IPS-18c (cell line): ENCODE data around the gene SNAP29.
"Not testable (repeated sequence)": the region's sequence is repeated elsewhere in the genome, so short reads cannot be mapped to it uniquely, and the experiment has no call there.

Experiments
- H3K4me3 ChIP-seq: 2 replicates; pipeline ENCODE4 v1.7.0; 2013; ENCODE audit warnings: low read depth, mild to moderate bottlenecking, low read length, moderate library complexity; ENCODE audit not compliant: insufficient read depth
- H3K9me3 ChIP-seq: one replicate; pipeline ENCODE4 v1.6.1; 2013; ENCODE audit warnings: mild to moderate bottlenecking, low read length, moderate library complexity; ENCODE audit not compliant: control insufficient read depth, insufficient read depth

The SNAP29 gene

DNA sequence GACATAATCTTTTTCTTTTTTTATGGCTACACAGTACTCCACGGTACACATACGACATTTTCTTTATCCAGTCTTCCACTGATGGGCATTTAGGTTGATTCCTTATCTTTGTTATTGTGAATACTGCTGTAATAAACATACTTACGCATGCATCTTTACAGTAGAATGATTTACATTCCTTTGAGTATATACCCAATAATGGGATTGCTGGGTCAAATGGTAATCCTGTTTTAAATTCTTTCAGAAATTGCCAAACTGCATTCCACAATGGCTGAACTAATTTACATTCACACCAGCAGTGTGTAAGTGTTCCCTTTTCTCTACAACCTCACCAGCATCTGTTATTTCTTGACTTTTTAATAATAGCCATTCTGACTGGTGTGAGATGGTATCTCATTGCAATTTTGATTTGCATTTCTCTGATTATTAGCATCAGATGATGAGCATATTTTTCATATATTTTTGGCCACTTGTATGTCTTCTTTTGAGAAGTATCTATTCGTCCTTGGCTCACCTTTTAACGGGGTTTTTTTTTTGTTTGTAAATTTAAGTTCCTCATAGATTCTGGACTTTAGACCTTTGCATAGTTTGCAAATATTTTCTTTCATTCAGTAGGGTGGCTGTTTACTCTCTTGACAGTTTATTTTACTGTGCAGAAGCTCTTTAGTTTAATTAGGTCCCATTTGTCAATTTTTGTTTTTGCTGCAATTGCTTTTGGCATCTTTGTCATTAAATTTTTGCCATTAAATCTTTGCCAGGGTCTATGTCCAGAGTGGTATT lies 32.2 kb upstream of the SNAP29 start:
- H3K4me3 ChIP-seq, H3K9me3 ChIP-seq: not testable (repeated sequence)

DNA sequence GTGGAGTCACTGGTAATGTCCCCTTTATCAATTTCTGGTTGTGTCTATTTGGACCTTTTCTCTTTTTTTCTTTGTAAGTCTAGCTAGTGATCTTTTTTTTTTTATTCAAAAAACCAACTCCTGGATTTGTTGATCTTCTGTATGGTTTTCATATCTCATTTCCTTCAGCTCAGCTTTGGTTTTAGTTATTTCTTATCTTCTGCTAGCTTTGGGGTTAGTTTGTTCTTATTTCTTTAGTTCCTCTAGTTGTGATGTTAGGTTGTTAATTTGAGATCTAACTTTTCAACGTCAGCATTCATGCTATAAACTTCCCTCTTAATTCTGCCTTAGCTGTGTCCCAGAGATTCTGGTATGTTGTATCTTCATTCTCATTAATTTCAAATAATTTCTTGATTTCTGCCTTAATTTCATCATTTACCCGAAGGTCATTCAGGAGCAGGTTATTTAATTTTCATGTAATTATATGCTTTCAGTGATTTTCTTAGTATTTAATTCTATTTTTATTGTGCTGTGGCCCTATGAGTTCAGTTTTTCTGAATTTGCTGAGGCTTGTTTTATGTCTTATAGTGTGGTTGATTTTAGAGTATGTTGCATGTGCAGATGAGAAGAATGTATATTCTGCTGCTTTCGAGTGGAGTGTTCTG lies 29.2 kb upstream of the SNAP29 start:
- no peaks in the 10 kb centered on the region for H3K9me3 ChIP-seq
- no peak overlapping the region for H3K4me3 ChIP-seq

DNA sequence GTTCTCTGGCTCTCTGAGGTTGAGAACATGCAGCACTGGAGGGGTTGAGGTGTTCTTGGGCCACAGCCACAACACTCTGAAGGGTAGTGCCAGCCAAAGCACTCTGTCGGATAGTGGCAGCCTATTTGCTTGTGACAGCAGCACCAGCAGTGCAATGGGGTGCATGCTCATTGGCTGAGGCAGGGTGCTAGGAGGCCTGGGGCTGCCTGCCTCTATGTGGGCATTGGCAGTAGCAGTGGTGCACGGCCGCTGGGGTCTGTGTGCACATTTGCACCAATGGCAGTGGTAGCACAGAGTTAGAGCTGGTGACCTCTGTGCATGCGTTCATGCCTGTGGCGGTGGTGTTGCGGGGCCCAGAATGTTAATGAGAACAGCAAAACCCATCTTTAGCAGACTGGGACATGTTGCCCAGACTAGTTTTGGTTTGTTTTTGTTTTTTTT lies 25.6 kb upstream of the SNAP29 start:
- Histone ChIP-seq H3K4me3 (no peak overlapping the region), H3K9me3 (no peaks in the 10 kb centered on the region)

DNA sequence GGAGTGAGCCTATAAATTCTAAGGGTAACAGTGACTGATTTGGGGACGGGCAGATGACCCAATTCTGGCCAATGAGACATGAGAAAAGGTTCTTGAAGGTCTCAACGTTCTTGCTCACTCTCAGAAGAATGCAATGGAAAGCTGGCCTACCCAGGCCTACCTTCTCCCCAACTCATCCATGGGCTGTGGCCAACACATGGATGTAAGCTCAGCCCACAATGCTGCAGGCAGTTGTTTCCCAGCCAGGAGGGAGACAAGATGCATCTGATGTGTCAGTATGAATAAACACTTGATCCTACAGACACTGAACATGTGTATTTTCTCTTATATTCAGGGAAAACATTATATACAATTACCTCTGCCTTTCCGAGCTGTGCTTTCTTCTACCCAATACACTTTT lies 24.6 kb upstream of the SNAP29 start:
- no peak overlapping the region for H3K4me3 ChIP-seq
- no peaks in the 10 kb centered on the region for H3K9me3 ChIP-seq

DNA sequence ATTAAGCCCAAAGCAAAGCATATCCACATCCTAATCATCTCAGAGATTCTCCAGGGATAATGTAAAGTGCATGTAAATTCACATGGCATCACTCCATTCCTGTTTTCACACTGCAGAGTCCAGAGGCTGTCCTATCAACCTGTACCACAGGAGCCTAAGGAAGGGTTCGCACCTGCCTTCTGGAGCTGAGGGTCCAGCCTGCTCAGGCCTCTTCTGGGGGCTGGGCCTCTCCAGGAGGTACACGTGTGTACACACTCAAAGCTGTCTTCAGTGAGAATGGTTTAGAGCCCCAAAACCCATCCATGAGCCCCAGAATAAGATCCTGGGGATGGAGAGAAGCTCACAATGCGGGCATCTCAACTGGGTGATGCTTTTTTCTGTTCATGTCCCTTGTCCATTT lies 24.1 kb upstream of the SNAP29 start:
- Histone ChIP-seq H3K9me3 (no peaks in the 10 kb centered on the region), H3K4me3 (no peak overlapping the region)

DNA sequence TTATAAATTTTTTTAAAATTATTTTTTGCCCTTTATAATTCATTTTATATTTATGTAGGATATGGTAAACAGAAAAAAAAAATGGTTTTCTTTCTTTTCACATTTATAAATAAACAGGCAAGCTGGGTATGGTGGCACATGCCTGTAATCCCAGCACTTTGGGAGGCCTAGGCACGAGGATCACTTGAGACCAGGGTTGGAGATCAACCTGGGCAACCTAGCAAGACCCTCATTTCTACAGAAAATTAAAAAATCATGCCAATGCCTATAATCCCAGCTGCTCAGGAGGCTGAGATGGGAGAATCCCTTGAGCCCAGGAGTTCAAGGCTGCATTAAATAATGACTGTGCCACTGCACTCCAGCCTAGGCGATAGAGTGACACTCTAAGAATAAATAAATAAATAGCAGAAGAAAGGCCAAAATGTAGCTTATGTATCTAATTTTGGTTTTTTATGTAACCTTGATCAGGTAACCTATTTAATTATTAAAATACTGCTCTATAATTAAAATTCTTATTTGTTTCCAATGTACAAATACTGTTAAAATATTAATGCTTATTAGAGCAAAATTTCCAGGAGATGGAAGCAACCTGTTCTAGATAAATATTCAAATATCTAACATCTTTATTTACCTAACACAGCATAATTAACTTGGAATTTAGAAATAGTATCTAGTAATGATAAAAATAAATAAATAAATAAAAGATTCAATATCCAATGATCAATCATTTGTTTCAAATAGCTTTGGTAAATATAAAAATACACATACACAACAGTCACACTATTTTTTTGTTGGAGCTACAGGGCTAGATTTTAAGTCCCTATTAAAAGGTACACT lies 21.6 kb upstream of the SNAP29 start:
- Histone ChIP-seq H3K4me3 (no peak overlapping the region), H3K9me3 (no peaks in the 10 kb centered on the region)

DNA sequence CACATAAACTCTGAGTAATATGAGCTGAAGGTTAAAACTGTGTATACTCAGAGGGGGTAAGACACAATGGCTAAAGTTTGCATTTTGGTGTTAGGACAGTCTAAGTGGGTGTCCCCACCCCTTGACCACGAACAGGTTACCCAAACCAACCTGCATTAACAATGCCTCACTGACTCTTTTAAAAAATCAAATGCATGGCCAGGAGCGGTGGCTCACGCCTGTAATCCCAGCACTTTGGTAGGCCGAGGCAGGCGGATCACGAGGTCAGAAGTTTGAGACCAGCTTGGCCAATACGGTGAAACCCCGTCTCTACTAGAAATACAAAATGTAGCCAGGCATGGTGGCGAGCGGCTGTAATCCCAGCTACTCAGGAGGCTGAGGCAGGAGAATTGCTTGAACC lies 19.5 kb upstream of the SNAP29 start:
- H3K4me3 ChIP-seq = not testable (repeated sequence)

DNA sequence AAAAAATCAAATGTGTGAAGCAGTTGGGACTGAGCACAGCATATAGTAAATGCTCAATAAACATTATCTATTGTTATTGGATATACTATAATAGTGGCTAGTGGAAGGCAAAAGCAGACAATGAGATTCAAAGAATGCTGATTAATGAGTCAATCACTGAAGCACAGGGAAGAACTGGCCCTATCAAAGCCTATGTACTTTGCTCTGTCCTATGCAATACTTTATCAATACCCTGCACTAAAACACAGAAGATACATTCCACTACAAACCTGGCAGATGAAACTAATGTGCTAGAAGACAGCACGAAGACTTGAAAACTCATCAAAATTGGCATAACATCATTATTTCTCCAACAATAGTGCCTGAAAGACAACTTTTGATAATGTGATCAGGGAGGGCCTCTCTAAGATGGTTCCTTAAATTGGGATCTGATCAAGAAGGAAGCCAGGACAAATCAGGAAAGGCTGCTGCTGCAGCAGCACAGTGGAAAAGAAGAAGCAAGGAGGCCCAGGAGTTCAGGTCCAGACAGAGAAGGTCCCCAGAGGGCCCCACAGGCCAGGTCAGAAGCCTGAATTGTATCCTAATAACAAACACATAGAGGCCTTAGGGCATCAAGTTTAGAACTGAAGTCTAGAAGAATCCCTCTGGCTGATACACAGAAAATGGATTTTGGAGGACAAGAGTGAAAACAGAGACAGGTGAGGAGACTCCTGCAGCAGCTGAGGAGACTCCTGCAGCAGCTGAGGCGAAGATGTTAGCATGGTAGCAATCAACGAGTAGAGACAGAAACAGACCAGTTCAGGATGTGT lies 18.8 kb upstream of the SNAP29 start:
- no peak overlapping the region for H3K4me3 ChIP-seq
- H3K9me3 ChIP-seq = no peaks in the 10 kb centered on the region

More for the DNA sequence above, 19.5 kb upstream of the SNAP29 start:
- H3K9me3 ChIP-seq = not testable (repeated sequence)

DNA sequence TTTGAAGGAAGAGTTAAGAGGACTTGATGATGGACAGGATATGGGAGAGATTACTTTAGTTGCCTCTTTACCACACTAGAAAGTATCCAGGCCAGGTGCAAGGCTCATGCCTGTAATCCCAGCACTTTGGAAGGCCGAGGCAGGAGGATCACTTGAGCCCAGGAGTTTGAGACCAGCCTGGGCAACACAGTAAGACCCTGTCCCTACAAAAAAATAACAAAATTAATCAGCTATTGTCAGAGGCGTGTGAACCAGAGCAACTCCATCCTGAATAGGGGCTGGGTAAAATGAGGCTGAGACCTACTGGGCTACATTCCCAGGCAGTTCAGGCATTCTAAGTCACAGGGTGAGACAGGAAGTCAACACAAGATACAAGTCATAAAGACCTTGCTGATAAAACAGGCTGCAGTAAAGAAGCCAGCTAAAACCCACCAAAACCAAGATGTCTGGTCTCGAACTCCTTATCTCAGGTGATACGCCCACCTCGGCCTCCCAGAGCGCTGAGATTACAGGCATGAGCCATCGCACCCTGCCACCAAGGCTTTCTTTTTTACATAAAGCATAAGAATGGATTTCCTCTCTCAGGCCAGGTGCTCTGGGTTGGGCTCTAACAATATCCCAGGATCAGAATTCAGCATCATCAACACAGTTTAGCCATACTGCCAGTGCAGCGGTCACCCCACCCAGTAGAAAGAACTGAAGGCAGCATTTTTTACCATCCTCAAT lies 18.0 kb upstream of the SNAP29 start:
- Histone ChIP-seq H3K9me3 (no peaks in the 10 kb centered on the region), H3K4me3 (no peak overlapping the region)

DNA sequence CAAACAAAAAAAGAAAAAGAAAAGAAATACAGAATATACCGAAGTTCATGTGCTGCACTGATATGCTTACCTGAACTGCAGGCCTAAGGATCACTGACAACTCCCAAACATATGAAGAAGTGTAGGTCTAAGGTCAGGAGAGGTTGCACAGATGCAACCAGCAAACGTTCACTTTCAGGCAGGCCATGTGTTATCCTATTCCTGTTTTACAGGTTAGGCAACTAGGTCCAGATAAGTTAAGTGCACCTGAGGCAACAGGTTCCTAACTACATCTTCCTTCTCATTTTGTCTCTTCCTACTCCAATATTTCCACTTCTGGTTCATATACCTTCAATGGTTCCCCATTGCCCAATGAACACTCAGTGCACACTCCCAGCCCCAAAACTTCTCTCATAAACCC lies 15.3 kb upstream of the SNAP29 start:
- H3K4me3 ChIP-seq = no peak overlapping the region
- no peaks in the 10 kb centered on the region for H3K9me3 ChIP-seq

DNA sequence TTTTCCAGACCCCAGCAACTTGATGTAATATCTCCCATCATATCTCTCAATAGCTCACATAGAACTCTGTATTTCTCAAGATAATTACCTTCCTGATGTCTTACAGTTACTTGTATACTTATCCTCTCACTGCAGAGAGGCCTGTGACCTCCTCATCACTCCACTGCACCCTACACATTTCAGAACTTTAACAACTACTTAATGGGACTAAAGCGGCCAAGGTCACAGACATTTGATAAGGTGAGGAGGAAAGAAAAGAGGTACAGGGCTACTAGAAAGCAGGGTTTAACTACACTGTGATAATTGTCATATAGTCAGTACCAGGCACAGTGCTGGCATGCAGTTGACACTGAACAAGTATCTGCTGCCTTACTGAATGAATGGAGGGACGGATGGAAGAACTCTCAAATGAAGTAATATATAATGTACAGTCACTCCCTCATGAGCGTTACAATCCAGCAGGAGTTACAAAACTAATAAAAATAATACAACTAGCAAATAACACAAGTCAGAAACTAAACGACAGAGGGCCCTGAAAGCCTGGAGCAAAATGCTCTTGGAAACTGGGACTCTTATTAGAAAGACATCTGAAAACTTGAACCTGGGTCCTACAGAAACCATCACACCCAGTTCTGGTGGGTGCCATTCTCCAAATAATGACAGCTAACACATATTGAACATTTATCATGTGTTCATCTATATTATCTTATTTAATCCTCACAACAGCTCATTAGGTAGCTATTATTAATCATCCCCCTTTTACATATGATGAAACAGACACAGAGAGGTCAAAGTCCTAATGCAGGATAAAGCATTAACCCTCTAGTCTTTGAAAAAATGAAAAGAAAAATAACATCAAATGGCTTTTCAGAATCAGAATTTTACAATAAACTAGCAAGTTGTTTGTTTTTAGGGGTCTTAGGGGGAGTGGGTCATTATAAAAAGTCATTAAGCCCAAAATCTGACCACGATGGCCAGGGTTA lies 14.5 kb upstream of the SNAP29 start:
- H3K4me3 ChIP-seq = no peak overlapping the region
- H3K9me3 ChIP-seq = no peaks in the 10 kb centered on the region

DNA sequence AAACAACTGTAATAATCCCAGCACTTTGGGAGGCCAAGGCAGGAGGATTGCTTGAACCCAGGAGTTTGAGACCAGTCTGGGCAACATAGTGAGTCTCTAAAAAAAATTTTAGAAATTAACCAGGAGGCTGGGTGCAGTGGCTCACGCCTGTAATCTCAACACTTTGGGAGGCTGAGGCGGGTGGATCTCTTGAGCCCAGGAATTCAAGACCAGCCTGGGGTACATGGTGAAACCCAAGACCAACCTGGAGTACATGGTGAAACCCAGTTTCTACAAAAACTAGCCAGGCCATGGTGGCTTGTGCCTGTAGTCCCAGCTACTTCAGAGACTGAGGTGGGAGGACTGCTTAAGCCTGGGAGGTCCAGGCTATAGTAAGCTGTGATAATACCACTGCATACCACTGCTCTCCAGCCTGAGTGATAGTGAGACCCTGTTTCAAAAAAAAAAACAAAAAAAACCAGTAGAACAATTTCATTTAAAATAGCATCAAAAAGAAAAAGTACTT lies 11.4 kb upstream of the SNAP29 start:
- Histone ChIP-seq H3K9me3 (no peaks in the 10 kb centered on the region), H3K4me3 (no peak overlapping the region)

DNA sequence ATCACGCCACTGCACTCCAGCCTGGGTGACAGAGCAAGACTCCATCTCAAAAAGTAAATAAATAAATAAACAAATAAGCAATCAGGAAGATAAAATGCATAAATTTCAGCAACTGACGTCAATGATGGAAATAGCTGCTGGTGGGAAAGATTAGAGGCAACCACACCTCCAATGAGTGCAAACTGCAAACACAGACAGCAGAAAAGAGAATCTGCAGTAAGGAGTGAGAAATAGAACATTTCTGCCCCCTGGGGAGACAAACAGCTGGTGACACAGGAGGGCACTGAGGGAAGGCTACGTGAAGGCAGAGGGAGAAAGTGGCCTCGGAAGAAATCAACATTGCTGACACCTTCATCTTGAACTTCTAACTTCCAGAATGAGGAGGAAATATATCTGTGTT lies 6.7 kb upstream of the SNAP29 start:
- no peak overlapping the region for H3K4me3 ChIP-seq
- no peaks in the 10 kb centered on the region for H3K9me3 ChIP-seq

DNA sequence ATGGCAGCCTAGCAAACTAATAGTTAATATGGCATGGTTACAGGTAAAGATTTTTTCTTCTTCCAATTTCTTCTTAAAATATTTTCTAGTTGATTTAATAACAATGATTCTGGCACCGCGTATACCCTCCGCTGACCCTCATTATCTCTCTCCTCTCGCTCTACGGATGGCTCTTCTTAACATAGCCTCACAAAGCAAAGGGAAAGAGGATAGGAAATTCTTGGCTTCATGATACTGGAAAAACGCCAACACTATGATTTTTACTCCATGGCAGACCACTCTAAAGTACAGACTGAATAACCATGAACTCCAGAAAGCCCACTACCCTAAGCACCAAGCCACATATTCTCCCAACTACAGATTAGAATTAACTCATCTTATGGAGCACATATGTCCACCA lies 6.3 kb upstream of the SNAP29 start:
- Histone ChIP-seq H3K9me3 (no peaks in the 10 kb centered on the region), H3K4me3 (no peak overlapping the region)

DNA sequence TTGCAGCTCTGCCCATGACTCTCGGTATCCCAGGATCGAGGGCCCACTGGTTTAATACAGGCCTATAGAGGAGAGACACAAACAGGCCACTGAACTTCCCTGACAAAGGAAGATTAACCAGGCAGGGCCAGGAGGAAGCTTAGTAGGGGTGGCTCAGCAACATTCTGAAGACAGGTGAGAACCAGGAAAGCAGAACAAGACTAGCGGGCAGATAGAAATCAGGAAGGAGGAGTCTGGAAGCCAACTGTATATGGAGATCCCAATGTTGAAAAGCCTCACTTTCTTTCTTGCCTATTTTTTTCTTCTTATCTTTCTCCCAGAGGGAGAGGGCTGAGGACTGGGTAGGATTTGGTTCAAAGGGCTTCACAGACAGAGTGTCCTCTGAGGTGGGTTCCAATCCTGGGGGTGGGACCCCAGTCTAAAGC lies 5.6 kb upstream of the SNAP29 start:
- H3K9me3 ChIP-seq = no peaks in the 10 kb centered on the region
- no peak overlapping the region for H3K4me3 ChIP-seq
